Transverse colon (tissue), 4 donors: Measurements from ENCODE around the gene PYGB. TPM values are rescaled to one million over a fixed set of nuclear protein-coding genes. Genes with fewer than 3 reads are reported as not detected.

Experiments used
- DNase-seq: peaks from one replicate; pipeline ENCODE4 v3.0.0-alpha.2; 2019
- H3K27ac ChIP-seq, 4 donors: fragments of 200-600 bp; sonication (generic); 2 replicates each; pipeline ENCODE4 v1.5.1; 2016 to 2018; ENCODE audit warnings: inconsistent platforms in 4 of 4
- H3K27me3 ChIP-seq: fragments of 200-600 bp; sonication (generic); 2 replicates; pipeline ENCODE4 v1.5.1; 2017; ENCODE audit warnings: inconsistent platforms
- H3K36me3 ChIP-seq, 4 donors: fragments of 200-600 bp; sonication (generic); 2 replicates each; pipeline ENCODE4 v1.5.1; 2017 to 2019; ENCODE audit warnings: inconsistent platforms in 4 of 4
- H3K4me1 ChIP-seq, 4 donors: fragments of 200-600 bp; sonication (generic); 2 replicates each; pipeline ENCODE4 v1.5.1; 2017 to 2020; ENCODE audit warnings: inconsistent platforms in 4 of 4
- H3K4me3 ChIP-seq, 4 donors: fragments of 200-600 bp; sonication (generic); 1 replicate in 1 of 4; 2 replicates in 3 of 4; pipeline versions ENCODE4 v1.5.1 to v1.6.1; 2017 to 2019; ENCODE audit warnings: inconsistent platforms in 4 of 4
- H3K9me3 ChIP-seq, 2 donors: fragments of 200-600 bp; sonication (generic); 2 replicates each; pipeline ENCODE4 v1.5.1; 2017 to 2019; ENCODE audit warnings: inconsistent platforms in 2 of 2
- CTCF ChIP-seq, 5 experiments: fragments of 200-600 bp in 3 of 5; fragments of 450-650 bp in 2 of 5; sonication (generic) in 3 of 5; IDR thresholded peaks; 1 replicate in 2 of 5; 2 replicates in 3 of 5; pipeline ENCODE4 v1.5.1; 2016 to 2017; ENCODE audit warnings: antibody characterized with exemption in 5 of 5, inconsistent platforms in 3 of 5, mild to moderate bottlenecking in 2 of 5, moderate library complexity in 1 of 5
- EP300 ChIP-seq: sonication (generic); formaldehyde crosslinking; IDR thresholded peaks from one replicate; pipeline ENCODE4 v1.6.1; 2017; ENCODE audit warnings: antibody characterized with exemption, low read depth
- POLR2A ChIP-seq: fragments of 450-650 bp; IDR thresholded peaks from one replicate; pipeline ENCODE4 v1.6.1; 2016; ENCODE audit warnings: antibody characterized with exemption, mild to moderate bottlenecking, moderate library complexity
- POLR2AphosphoS5 ChIP-seq, 3 donors: sonication (generic); formaldehyde crosslinking; IDR thresholded peaks; one replicate each; pipeline ENCODE4 v1.6.1; 2016; ENCODE audit warnings: antibody characterized with exemption in 3 of 3
- WGBS, 2 donors: methylation state at CpG; one replicate each; pipeline ENCODE4 v1.1.5; 2018; ENCODE audit warnings: low coverage in 1 of 2; 5-methylcytosine and 5-hydroxymethylcytosine counted together
- in situ Hi-C, 4 donors: fragments of 200-750 bp; cut with MboI; loops; one replicate each; pipeline versions ENCODE4 v1.15.0 to v1.15.1; 2017; ENCODE audit warnings: low sequenced_read_pairs in 3 of 4, low pct_ligation_motif_present in 1 of 4, low pct_unique_long_range_greater_than_20kb in 1 of 4
- intact Hi-C: fragments of 100-400 bp; cut with DNase I; formaldehyde crosslinking; loops from one replicate; pipeline ENCODE4 v1.15.1; 2023; ENCODE audit warnings: low total_unique reads
- total RNA-seq, 4 donors: library from RNA; depleted of rRNA; stranded (reverse); fragments of >200 nt; gene quantifications; one replicate each; pipeline ENCODE4 v1.1.0, GENCODE V29; 2016

Gene PYGB
- total RNA-seq, 4 donors from 2014 or later: 195 to 554 (median 359) TPM

- in situ Hi-C loops (loop anchor here in 1 of 4 donors (25.0 kb wide), 1 partner anchor 95 kb away; the partner anchor contains the start of gene ENTPD6), intact Hi-C loops (no loop called here)
- Histone ChIP-seq H3K36me3 (peaks cover 0 to 68% (median 18%) of the 10 kb centered on the region in 4 donors), H3K27me3 (no peaks in the 10 kb centered on the region), H3K4me3 (no peak overlapping the region), H3K27ac (peak overlapping the region in 3 of 4 donors; percentile 4 to 62 (median 43)), H3K4me1 (peaks cover 0 to 3% (median 1%) of the 10 kb centered on the region in 4 donors), H3K9me3 (no peaks in the 10 kb centered on the region)
- DNase-seq: no peak
- TF ChIP-seq CTCF (IDR thresholded peaks at IDR 0.05) (no peak), POLR2A (no peak), POLR2AphosphoS5 (IDR thresholded peaks at IDR 0.05) (no peak), EP300 (no peak)
- WGBS, 2 donors: 82 to 91% methylated on average over 2 to 22 of the region's 22 CpGs
These were observed 34.3 kb downstream of the PYGB start for GRCh38 chr20:25282034-25282781.

- intact Hi-C loops: no loop called here
- H3K4me1 ChIP-seq: peaks cover 0 to 3% (median 0%) of the 10 kb centered on the region in 4 donors
- peak overlapping the region in 3 of 4 donors; percentile 4 to 62 (median 43) for H3K27ac ChIP-seq
- no peaks in the 10 kb centered on the region for H3K27me3 ChIP-seq
- TF ChIP-seq POLR2AphosphoS5 (IDR thresholded peaks at IDR 0.05) (no peak), POLR2A (no peak), CTCF (IDR thresholded peaks at IDR 0.05) (no peak), EP300 (no peak)
- in situ Hi-C loops: loop anchor here in 1 of 4 donors (25.0 kb wide), 1 partner anchor 95 kb away; the partner anchor contains the start of gene ENTPD6
- peaks cover 0 to 68% (median 19%) of the 10 kb centered on the region in 4 donors for H3K36me3 ChIP-seq
- no peak overlapping the region for H3K4me3 ChIP-seq
- DNase-seq: peak; percentile 7
- WGBS, 2 donors: 89 to 92% methylated on average over 2 to 9 of the region's 11 CpGs
- no peaks in the 10 kb centered on the region for H3K9me3 ChIP-seq
These were observed 34.9 kb downstream of the PYGB start for GRCh38 chr20:25282796-25283195.

GRCh38 chr20:25283221-25283951, 35.5 kb downstream of the PYGB start:
- no peak overlapping the region for H3K4me3 ChIP-seq
- peaks cover 0 to 3% (median 0%) of the 10 kb centered on the region in 4 donors for H3K4me1 ChIP-seq
- H3K36me3 ChIP-seq: peaks cover 0 to 70% (median 22%) of the 10 kb centered on the region in 4 donors
- H3K27ac ChIP-seq: peak overlapping the region in 1 of 4 donors; percentile 43
- intact Hi-C loops (no loop called here), in situ Hi-C loops (loop anchor here in 1 of 4 donors (25.0 kb wide), 1 partner anchor 96 kb away; the partner anchor contains the start of gene ENTPD6)
- H3K27me3 ChIP-seq: no peaks in the 10 kb centered on the region
- H3K9me3 ChIP-seq: no peaks in the 10 kb centered on the region
- TF ChIP-seq POLR2A: no peak
- TF ChIP-seq EP300: no peak
- no peak for TF ChIP-seq CTCF (IDR thresholded peaks at IDR 0.05)
- TF ChIP-seq POLR2AphosphoS5 (IDR thresholded peaks at IDR 0.05): no peak
- 94 to 100% methylated on average over 7 to 19 of the region's 24 CpGs for WGBS, 2 donors
- peak; percentile 7 for DNase-seq

GRCh38 chr20:25284131-25284601, 36.3 kb downstream of the PYGB start:
- Histone ChIP-seq H3K4me3 (no peak overlapping the region), H3K27ac (no peak overlapping the region), H3K36me3 (peaks cover 0 to 64% (median 25%) of the 10 kb centered on the region in 4 donors), H3K4me1 (no peaks in the 10 kb centered on the region), H3K27me3 (no peaks in the 10 kb centered on the region), H3K9me3 (no peaks in the 10 kb centered on the region)
- TF ChIP-seq EP300 (no peak), CTCF (IDR thresholded peaks at IDR 0.05) (no peak), POLR2AphosphoS5 (IDR thresholded peaks at IDR 0.05) (no peak), POLR2A (no peak)
- intact Hi-C loops: no loop called here
- in situ Hi-C loops: loop anchor here in 1 of 4 donors (25.0 kb wide), 1 partner anchor 97 kb away; the partner anchor contains the start of gene ENTPD6
- peak; percentile 3 for DNase-seq
- WGBS, 2 donors: 91% methylated on average over 13 of the region's 17 CpGs; no CpG with 5 or more reads in 1 of the 2 donors
